LoVo (cell line): ENCODE measurements around the gene DAP.

Experiments used
- DNase-seq: peaks from one replicate; pipeline ENCODE4 v3.0.0-alpha.2; 2016; ENCODE audit warnings: low spot score

The DAP gene

DNA sequence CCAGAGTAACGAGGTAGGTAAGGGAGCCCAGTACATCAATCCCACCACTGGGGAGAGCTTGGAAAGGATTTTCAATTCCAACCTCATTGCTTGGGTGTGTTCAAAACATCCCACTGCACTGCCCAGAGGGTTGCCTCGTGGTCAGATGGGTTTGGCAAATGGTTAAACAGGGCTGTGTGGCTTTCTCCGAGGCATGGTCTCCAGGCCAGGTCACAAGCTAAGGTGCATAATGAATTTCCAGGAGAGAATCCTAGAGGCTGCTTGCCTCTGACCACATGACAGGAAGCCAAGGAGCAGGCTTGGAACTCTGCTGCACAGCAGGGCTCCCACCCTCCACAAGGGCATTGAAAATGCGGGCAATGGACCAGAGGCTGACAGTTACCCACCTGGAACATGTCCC is 51.6 kb downstream of the DAP start:
- no peak for DNase-seq

- no peak for DNase-seq
Measured at GRCh38 chr5:10708189-10708944, 52.7 kb downstream of the DAP start.

- no peak for DNase-seq
Measured at GRCh38 chr5:10707198-10708142, 53.6 kb downstream of the DAP start.

- no peak for DNase-seq
Measured at GRCh38 chr5:10706326-10706725, 54.7 kb downstream of the DAP start.

- peak; percentile 63 for DNase-seq
Measured at GRCh38 chr5:10705747-10706146, 55.3 kb downstream of the DAP start.

GRCh38 chr5:10704949-10705621 is 55.9 kb downstream of the DAP start:
- peak; percentile 56 for DNase-seq

DNA sequence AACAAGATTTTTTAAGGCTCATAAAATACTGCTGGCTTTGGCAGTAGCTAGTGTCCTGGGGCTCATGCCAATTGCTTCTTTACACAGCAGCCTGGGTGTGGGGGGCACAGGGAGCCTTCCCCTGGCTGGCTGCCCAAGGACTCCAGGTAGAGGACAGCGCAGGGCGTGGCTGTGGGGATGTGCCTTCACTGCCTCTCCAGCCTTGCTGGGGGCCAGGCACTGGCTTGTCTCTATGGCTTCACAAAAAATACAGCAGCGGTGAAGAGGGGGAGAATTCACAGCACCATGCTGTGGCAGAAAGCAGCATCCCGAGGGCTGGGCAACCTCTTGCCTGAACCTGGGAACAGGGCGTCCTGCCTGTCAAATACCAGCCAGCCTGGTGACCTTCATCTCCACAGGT is 57.4 kb downstream of the DAP start:
- DNase-seq: no peak

DNA sequence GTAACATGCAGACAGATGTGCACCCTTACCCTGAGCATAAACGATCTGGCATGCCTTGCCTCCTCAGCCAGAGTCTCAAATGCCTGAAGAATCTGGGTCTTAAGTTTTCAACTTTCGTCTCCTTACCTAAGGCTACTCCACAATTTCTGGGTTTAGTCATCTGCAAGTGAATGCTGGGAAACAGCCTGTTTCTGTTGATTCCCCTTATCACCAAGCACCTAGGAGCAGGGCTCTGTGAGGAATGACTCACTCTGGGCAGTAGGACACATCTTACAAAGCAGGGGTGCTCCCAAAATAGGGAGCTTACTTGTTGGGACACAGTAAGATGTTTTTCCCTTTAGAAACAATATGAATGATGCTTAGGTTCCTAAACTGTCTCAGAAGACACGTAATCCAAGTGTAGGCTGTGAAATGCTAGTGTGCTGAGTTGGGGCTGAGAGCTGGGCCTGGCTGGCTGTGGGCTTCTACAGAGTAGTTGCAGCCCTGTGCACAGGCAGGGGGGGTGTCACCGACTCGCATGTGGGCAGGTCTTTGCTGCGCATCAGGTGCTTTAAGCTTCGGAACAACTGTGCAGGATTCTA is 58.0 kb downstream of the DAP start:
- DNase-seq: no peak

DNA sequence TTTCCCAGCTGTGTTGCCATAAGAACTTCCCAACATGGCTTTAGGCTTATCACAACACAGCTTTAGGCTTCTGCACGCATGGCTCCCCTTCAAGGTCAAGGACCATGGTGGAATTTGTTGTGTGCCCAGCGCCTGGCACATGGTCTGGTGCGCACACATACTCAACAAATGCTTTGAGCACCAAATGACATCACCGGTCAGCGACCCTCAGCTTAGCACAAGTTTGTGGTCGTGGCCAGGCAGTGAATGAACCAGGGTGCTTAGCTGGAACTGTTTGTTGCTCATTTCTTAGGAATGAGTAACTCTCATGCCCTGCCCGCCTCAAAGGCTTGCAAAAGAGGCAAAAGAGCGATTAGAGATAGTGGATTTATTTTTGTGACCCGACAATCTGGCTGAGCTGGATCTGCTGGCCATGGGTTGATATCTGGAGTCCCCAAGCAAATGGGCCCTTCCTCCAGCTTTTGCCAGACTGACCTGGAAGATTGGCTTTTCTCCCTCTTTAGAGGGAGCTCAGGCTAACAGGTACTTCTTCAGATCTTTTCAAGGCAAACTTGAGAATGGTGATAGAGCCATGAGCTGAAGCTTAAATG is 58.9 kb downstream of the DAP start:
- DNase-seq: peak; percentile 35

DNA sequence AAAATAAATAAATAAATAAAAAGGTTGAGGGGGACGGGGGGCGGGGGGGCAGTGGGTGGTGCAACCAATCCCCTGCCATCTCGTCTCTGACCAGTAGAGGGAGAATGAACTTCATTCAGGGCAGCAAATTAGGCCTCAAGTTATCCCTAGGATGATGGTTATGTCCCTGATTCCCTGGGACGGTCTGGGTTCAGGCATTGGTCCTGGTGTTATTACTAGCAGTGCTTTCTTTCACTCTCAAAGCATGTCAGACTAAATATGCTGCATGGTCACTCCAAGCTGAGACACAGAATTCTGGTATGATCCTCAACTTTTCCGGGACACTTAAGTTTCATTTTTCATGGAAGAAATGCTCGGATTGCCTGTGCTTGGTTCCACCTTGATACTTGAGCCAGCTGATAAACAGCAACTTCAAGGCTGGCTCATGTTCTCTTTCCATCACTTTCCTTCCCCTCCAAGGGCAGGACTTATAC is 59.4 kb downstream of the DAP start:
- DNase-seq: no peak

DNA sequence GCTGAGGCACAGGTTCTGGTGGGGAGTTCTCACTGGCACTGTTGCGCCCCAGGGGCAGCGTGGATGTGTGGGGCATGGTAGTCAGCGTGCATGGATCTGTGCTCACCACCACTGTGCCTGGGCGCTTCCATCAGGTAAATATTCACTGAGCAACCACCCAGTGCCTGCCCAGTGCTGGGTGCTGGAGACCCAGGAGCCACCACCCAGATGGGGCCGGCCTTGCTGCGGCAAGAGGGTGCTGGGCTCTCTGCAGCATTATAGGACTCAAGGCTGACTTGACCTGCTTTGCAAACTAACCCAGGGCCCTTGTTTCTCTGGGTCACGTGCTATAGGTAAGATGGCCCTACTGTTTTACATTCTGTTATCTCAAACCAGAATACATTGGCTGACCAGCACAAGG is 60.5 kb downstream of the DAP start:
- DNase-seq: no peak

- DNase-seq: no peak
Measured at GRCh38 chr5:10699987-10700386, 61.0 kb downstream of the DAP start.

DNA sequence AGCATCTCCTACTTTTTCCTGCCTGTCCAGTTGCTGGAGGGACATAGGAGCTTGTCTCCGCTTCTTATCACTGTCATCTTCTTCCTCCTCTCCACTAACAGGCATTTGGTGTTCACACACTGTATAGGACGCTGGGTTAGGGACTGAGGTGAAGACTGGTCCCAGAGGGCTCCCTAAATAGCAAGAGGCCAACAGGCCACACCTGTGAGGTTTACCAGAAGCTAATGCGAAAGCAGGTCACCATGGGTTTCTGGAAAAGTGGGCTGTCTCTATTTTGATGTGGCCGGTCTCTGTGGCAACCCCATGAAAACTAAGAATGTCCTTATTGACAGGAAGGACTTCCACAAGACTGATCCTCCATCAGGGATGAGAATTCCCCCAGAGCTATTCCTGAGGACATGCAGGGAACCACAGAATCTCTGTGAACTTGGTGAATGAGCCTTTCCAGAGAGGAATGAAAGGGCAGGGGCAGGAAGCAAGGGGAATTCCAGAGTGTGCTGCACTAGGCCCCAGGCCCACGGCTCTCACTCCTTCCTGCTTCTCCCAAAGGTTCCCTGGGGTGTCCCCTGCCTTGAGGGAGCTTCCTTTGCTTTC is 61.7 kb downstream of the DAP start:
- no peak for DNase-seq

GRCh38 chr5:10695759-10696543 is 65.1 kb downstream of the DAP start:
- DNase-seq: no peak

- DNase-seq: peak; percentile 84
Measured at GRCh38 chr5:10695055-10695649, 65.9 kb downstream of the DAP start.

- no peak for DNase-seq
Measured at GRCh38 chr5:10691826-10692785, 68.9 kb downstream of the DAP start.

GRCh38 chr5:10690460-10691440 is 70.3 kb downstream of the DAP start:
- DNase-seq: no peak
